ENCODE results near the gene DSN1. TPM values are rescaled to one million over a fixed set of nuclear protein-coding genes. Genes with fewer than 3 reads are reported as not detected.
A peak's percentile ranks its signal among the peaks of the same experiment; 100 is the strongest.

The DSN1 gene
- total RNA-seq, 1 experiment from 2014 or later, result 7.8 TPM

GRCh38 chr20:36792422-36792821, 18.9 kb upstream of the DSN1 start:
- TF ChIP-seq, protein P1, sequence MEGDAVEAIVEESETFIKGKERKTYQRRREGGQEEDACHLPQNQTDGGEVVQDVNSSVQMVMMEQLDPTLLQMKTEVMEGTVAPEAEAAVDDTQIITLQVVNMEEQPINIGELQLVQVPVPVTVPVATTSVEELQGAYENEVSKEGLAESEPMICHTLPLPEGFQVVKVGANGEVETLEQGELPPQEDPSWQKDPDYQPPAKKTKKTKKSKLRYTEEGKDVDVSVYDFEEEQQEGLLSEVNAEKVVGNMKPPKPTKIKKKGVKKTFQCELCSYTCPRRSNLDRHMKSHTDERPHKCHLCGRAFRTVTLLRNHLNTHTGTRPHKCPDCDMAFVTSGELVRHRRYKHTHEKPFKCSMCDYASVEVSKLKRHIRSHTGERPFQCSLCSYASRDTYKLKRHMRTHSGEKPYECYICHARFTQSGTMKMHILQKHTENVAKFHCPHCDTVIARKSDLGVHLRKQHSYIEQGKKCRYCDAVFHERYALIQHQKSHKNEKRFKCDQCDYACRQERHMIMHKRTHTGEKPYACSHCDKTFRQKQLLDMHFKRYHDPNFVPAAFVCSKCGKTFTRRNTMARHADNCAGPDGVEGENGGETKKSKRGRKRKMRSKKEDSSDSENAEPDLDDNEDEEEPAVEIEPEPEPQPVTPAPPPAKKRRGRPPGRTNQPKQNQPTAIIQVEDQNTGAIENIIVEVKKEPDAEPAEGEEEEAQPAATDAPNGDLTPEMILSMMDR (IDR thresholded peaks at IDR 0.05; ENCODE audit: unreplicated experiment), result peak; percentile 20
- no peaks in the 10 kb centered on the region for H3K9me3 Mint-ChIP-seq (ENCODE audit: unreplicated experiment)
- H3K27ac Mint-ChIP-seq (ENCODE audit: low read depth, unreplicated experiment), result no peak overlapping the region
- H3K36me3 Mint-ChIP-seq (ENCODE audit: insufficient read depth, unreplicated experiment), result peaks cover 61% of the 10 kb centered on the region
- ChIA-PET CTCF (interaction anchor here (0.6 to 1.8 kb wide), 7 partner anchors 16 to 331 kb away, joined by 3 to 5 read pairs (median 4); partner anchors contain the start of gene RAB5IF), POLR2A (no interaction called here)
- BruUV-seq (replicated peaks), result no TSS peak
- H3K4me1 Mint-ChIP-seq (ENCODE audit: insufficient read depth, unreplicated experiment), result no peaks in the 10 kb centered on the region
- peak; percentile 36 for DNase-seq (ENCODE audit: unreplicated experiment)
- no peaks in the 10 kb centered on the region for H3K27me3 Mint-ChIP-seq (ENCODE audit: insufficient read depth, unreplicated experiment)
- no peak overlapping the region for H3K4me3 Mint-ChIP-seq (ENCODE audit: unreplicated experiment)
- intact Hi-C loops (cut with micrococcal nuclease), result loop anchor here (5.0 kb wide), 1 partner anchor 70 kb away; a partner anchor contains a TSS

DNA sequence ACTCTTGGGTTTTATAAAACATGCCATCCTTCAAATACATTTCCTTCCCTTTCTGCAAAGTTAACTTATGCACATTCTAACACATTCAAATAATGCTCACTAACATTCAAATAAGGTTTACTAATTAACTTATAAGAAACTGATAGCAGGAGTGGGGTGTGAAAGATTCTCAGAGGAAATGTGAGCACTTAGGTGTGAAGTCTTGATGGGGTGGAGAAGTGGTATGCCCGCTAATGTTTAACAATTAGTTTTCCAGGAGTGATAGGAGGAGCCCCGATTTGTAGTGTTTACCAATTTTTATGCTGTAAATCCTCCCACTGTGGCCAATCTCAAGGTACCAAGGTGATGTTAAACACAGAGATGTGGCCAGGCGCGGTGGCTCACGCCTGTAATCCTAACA, 18.3 kb upstream of the DSN1 start:
- H3K27me3 Mint-ChIP-seq (ENCODE audit: insufficient read depth, unreplicated experiment), result no peaks in the 10 kb centered on the region
- H3K9me3 Mint-ChIP-seq (ENCODE audit: unreplicated experiment), result no peaks in the 10 kb centered on the region
- no peak overlapping the region for H3K4me3 Mint-ChIP-seq (ENCODE audit: unreplicated experiment)
- no peak for DNase-seq (ENCODE audit: unreplicated experiment)
- POLR2A ChIA-PET, result no interaction called here
- no TSS peak for BruUV-seq (replicated peaks)
- H3K4me1 Mint-ChIP-seq (ENCODE audit: insufficient read depth, unreplicated experiment), result no peaks in the 10 kb centered on the region
- H3K36me3 Mint-ChIP-seq (ENCODE audit: insufficient read depth, unreplicated experiment), result peaks cover 61% of the 10 kb centered on the region
- CTCF ChIA-PET, result interaction anchor here (0.6 to 1.8 kb wide), 7 partner anchors 16 to 592 kb away, joined by 3 to 4 read pairs (median 3); partner anchors contain the start of gene RAB5IF
- no peak overlapping the region for H3K27ac Mint-ChIP-seq (ENCODE audit: low read depth, unreplicated experiment)
- TF ChIP-seq, protein P1 (IDR thresholded peaks at IDR 0.05; ENCODE audit: unreplicated experiment), result no peak
- intact Hi-C loops (cut with micrococcal nuclease), result loop anchor here (5.0 kb wide), 1 partner anchor 70 kb away; a partner anchor contains a TSS

DNA sequence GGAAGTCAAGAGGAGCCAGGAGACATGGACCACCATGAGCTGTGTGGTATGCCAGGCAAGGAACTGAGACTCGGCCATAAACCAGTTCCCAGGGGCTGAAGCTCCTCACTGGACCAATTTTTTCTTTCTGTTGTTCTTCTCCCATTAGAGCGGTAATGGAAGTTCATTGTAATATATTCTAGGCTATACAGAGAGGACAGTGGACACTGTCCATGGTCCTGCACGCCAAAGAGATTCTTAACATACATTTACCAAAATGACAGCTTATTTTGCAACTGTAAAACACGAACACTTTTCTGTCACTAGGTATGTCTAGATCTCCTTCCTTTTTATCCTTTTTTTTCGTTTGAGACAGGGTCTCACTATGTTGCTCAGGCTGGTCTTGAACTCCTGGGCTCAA, 13.1 kb upstream of the DSN1 start:
- no peak for DNase-seq (ENCODE audit: unreplicated experiment)
- intact Hi-C loops (cut with micrococcal nuclease), result no loop called here
- Mint-ChIP-seq H3K4me3 (ENCODE audit: unreplicated experiment) (no peak overlapping the region), H3K27ac (ENCODE audit: low read depth, unreplicated experiment) (no peak overlapping the region), H3K4me1 (ENCODE audit: insufficient read depth, unreplicated experiment) (no peaks in the 10 kb centered on the region), H3K9me3 (ENCODE audit: unreplicated experiment) (no peaks in the 10 kb centered on the region), H3K27me3 (ENCODE audit: insufficient read depth, unreplicated experiment) (no peaks in the 10 kb centered on the region), H3K36me3 (ENCODE audit: insufficient read depth, unreplicated experiment) (peaks cover 45% of the 10 kb centered on the region)
- TF ChIP-seq, protein P1 (IDR thresholded peaks at IDR 0.05; ENCODE audit: unreplicated experiment), result no peak
- ChIA-PET POLR2A (interaction anchor here (1.6 kb wide), 1 partner anchor 13 kb away, joined by 5 read pairs; the partner anchor contains the start of gene DSN1), CTCF (interaction anchor here (0.5 to 2.1 kb wide), 6 partner anchors 12 to 130 kb away, joined by 3 to 10 read pairs (median 3); partner anchors contain the start of gene DSN1)
- no TSS peak for BruUV-seq (replicated peaks)

DNA sequence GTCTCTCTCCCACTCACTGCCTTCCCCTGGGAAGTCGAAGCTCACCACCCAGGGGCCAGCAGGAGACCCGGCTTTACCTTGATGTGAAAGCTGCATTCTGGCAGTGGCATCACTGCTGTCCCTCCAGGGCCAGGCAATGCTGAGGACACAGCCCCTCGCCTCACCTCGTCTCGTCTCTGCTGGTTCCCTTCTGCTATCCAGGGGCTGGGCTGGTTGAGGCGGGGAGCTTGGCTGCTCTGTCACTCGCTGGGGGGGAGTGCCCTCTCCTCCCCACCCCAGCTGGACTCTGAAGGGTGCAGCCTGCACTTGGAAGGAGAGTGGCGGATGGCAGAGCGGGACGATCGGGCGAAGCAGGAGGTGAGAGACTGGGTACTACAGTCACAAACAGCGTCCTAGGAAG, 12.7 kb upstream of the DSN1 start:
- Mint-ChIP-seq H3K36me3 (ENCODE audit: insufficient read depth, unreplicated experiment) (peaks cover 45% of the 10 kb centered on the region), H3K27ac (ENCODE audit: low read depth, unreplicated experiment) (no peak overlapping the region), H3K9me3 (ENCODE audit: unreplicated experiment) (no peaks in the 10 kb centered on the region), H3K4me1 (ENCODE audit: insufficient read depth, unreplicated experiment) (no peaks in the 10 kb centered on the region), H3K4me3 (ENCODE audit: unreplicated experiment) (no peak overlapping the region), H3K27me3 (ENCODE audit: insufficient read depth, unreplicated experiment) (no peaks in the 10 kb centered on the region)
- POLR2A ChIA-PET, result interaction anchor here (1.6 kb wide), 1 partner anchor 13 kb away, joined by 5 read pairs; the partner anchor contains the start of gene DSN1
- DNase-seq (ENCODE audit: unreplicated experiment), result no peak
- intact Hi-C loops (cut with micrococcal nuclease), result no loop called here
- TF ChIP-seq, protein P1 (IDR thresholded peaks at IDR 0.05; ENCODE audit: unreplicated experiment), result no peak
- no TSS peak for BruUV-seq (replicated peaks)
- CTCF ChIA-PET, result interaction anchor here (0.5 to 2.1 kb wide), 5 partner anchors 12 to 583 kb away, joined by 3 to 10 read pairs (median 4); partner anchors contain the start of gene DSN1
